Thyroid gland (tissue), 4 donors: ENCODE data around the gene KHDC4.

Experiments
- POLR2A ChIP-seq, 2 donors: fragments of 450-650 bp; IDR thresholded peaks; one replicate each; pipeline ENCODE4 v1.6.1; 2017; ENCODE audit warnings: antibody characterized with exemption in 2 of 2, mild to moderate bottlenecking in 2 of 2, moderate library complexity in 1 of 2
- TF ChIP-seq, protein P1 (sequence below), 6 experiments: fragments of 200-600 bp in 3 of 6; fragments of 450-650 bp in 3 of 6; sonication (generic) in 3 of 6; IDR thresholded peaks; one replicate each; pipeline ENCODE4 v1.5.1; 2016 to 2019; ENCODE audit warnings: antibody characterized with exemption in 6 of 6, mild to moderate bottlenecking in 2 of 6, inconsistent platforms in 1 of 6, moderate library complexity in 1 of 6

DNA sequence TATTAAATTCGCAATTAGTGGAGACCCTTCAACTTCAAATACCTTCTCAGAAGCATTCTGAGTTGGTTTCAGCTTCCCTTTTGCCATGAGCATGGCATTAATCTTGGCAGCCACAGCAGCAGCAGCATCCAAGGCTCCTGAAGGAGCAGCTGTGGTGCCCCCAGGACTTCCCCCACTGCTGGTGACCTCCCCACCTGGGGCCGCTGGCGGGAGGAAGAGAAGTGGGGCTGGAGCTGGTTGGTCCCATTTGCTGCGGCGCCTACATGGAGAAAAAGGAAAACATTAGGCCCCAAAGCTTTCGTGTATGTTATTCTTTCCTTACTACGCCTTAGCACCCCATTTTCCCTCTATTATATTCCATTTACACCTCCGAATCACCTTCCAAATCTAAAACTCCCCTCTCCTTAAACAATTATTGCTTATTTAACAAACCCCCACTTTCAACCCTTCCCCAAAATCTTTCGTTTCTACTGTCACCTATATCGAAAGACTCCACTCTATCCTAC is 569 bp downstream of the KHDC4 start:
- no peak for TF ChIP-seq POLR2A (IDR thresholded peaks at IDR 0.05)
- TF ChIP-seq, protein P1, sequence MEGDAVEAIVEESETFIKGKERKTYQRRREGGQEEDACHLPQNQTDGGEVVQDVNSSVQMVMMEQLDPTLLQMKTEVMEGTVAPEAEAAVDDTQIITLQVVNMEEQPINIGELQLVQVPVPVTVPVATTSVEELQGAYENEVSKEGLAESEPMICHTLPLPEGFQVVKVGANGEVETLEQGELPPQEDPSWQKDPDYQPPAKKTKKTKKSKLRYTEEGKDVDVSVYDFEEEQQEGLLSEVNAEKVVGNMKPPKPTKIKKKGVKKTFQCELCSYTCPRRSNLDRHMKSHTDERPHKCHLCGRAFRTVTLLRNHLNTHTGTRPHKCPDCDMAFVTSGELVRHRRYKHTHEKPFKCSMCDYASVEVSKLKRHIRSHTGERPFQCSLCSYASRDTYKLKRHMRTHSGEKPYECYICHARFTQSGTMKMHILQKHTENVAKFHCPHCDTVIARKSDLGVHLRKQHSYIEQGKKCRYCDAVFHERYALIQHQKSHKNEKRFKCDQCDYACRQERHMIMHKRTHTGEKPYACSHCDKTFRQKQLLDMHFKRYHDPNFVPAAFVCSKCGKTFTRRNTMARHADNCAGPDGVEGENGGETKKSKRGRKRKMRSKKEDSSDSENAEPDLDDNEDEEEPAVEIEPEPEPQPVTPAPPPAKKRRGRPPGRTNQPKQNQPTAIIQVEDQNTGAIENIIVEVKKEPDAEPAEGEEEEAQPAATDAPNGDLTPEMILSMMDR (IDR thresholded peaks at IDR 0.05), result no peak
